ENCODE results near the gene PDE11A. TPM values are rescaled to one million over a fixed set of nuclear protein-coding genes. Genes with fewer than 3 reads are reported as not detected.

Gene PDE11A
- total RNA-seq, 1 experiment from 2014 or later, result 0.13 TPM

- Mint-ChIP-seq H3K4me3 (no peak overlapping the region), H3K9me3 (no peaks in the 10 kb centered on the region; a peak in 2 of 5 replicates), H3K27ac (no peak overlapping the region), H3K4me1 (peaks cover 15 to 19% of the 10 kb centered on the region in 2 experiments), H3K36me3 (ENCODE audit: insufficient read depth in 1 of 3, low read depth in 3 of 3) (no peaks in the 10 kb centered on the region), H3K27me3 (ENCODE audit: low read depth) (peaks cover 92% of the 10 kb centered on the region)
- Histone ChIP-seq H4K20me1 (ENCODE audit: control insufficient read depth, insufficient read depth, insufficient read length) (no peaks in the 10 kb centered on the region), H3K4ac (ENCODE audit: low read depth, low read length) (no peak overlapping the region), H3K79me2 (ENCODE audit: insufficient read depth, low read length) (no peaks in the 10 kb centered on the region), H3K23me2 (ENCODE audit: insufficient read length, low read depth, low read length, poor library complexity, severe bottlenecking) (no peaks in the 10 kb centered on the region), H2BK120ac (ENCODE audit: low read depth, low read length, poor library complexity, severe bottlenecking) (no peak overlapping the region), H3K23ac (ENCODE audit: insufficient read length, low read depth, low read length) (no peak overlapping the region), H3T11ph (ENCODE audit: low read length) (no peak overlapping the region), H3K79me1 (ENCODE audit: insufficient read depth, low read depth, low read length, poor library complexity, severe bottlenecking) (no peaks in the 10 kb centered on the region), H4K5ac (ENCODE audit: insufficient read length, low read depth, low read length) (no peak overlapping the region), H4K8ac (replicated peaks; ENCODE audit: insufficient read length, low read depth, low read length) (no peak overlapping the region), H3K4me1 (ENCODE audit: insufficient read depth, low read length) (no peaks in the 10 kb centered on the region), H3K18ac (ENCODE audit: insufficient read length, low read depth, low read length) (no peak overlapping the region), H2BK12ac (ENCODE audit: insufficient read length, low read depth, low read length) (no peak overlapping the region), H2AFZ (ENCODE audit: low read length) (no peak overlapping the region), H3K14ac (ENCODE audit: insufficient read depth, low read length) (no peak overlapping the region), H3K4me2 (ENCODE audit: insufficient read depth, insufficient read length, low read length) (no peak overlapping the region), H2BK20ac (ENCODE audit: low read depth, low read length, poor library complexity, severe bottlenecking) (no peak overlapping the region), H3K9ac (ENCODE audit: extremely low read depth, insufficient read length, low read length) (no peak overlapping the region), H2AK5ac (ENCODE audit: insufficient read length, low read length) (no peak overlapping the region), H3K9me3 (ENCODE audit: control insufficient read depth, low read depth, low read length) (no peaks in the 10 kb centered on the region), H2BK15ac (ENCODE audit: low read depth, low read length) (no peak overlapping the region), H3K27me3 (ENCODE audit: insufficient read depth, low read length) (peaks cover 48% of the 10 kb centered on the region; the same call in 1 of the 2 replicates), H4K91ac (ENCODE audit: insufficient read length, low read depth, low read length) (no peak overlapping the region), H3K27ac (ENCODE audit: insufficient read length, low read depth, low read length) (no peak overlapping the region), H2BK5ac (ENCODE audit: insufficient read length, low read length) (no peak overlapping the region), H3K56ac (ENCODE audit: insufficient read length, low read depth, low read length) (no peak overlapping the region)
- no peak for DNase-seq
- TF ChIP-seq CTCF (conservative IDR thresholded peaks at IDR 0.05), result no peak
- no CpG with 5 or more reads among the region's 2 CpGs for WGBS (ENCODE audit: extremely low coverage, insufficient read length, low lambda C conversion rate)
These were observed 343.7 kb downstream of the PDE11A start for GRCh38 chr2:177728920-177729319.
